VCaP (cell line): Measurements from ENCODE around the gene VPS26A.

ENCODE experiments used
- H3K27ac ChIP-seq: fragments of 450-650 bp; 2 replicates; pipeline ENCODE4 v1.5.1; 2017
- TF ChIP-seq, protein P1 (sequence below): fragments of 450-650 bp; conservative IDR thresholded peaks from 2 replicates; pipeline ENCODE4 v1.5.1; 2017; ENCODE audit warnings: mild to moderate bottlenecking, moderate library complexity

Gene VPS26A

DNA sequence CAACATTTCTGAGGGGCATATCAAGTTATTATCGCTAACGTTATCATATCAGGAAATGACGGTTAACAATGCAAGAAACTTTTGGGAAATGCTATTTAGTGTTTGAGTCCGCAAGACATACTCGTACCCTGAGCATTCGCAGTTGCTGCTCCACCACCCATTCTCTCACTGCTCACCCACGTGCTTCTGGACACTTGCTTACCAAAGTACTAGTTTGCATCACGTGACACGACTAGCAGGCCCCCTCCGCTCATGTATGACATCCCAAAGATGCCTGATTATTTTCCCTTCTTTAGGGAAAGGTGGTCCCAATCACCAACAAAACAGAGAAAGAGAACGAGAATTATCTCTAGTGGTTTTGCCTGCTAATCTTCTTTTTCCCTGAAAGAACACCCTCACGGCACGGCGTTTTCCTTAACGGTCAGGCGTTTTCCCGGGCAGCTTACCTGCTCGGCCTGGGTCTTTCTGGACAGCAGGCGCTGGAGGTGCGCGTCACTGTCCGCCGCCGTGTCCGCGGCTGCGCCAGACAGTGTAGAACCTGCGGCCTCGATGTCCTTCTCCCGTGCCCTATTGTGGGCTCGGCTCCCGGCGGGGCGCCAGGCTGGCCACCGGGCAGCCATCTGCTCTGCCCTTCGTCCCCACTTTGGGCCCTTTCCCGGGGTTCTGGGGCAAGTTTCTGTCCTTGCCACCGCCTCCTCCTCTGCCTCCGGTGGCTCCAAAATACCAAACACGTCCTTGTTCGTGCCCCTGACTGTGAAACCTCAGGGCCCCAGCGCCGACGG lies 56.0 kb downstream of the VPS26A start, which contains the start of gene SUPV3L1:
TSS of gene SUPV3L1 (plus strand) at position 492 of the 782 bp plus-strand sequence. CDS start at position 550, 58 bp downstream.
- H3K27ac ChIP-seq, result peak within 1 kb of the TSS; percentile 94
- TF ChIP-seq, protein P1, sequence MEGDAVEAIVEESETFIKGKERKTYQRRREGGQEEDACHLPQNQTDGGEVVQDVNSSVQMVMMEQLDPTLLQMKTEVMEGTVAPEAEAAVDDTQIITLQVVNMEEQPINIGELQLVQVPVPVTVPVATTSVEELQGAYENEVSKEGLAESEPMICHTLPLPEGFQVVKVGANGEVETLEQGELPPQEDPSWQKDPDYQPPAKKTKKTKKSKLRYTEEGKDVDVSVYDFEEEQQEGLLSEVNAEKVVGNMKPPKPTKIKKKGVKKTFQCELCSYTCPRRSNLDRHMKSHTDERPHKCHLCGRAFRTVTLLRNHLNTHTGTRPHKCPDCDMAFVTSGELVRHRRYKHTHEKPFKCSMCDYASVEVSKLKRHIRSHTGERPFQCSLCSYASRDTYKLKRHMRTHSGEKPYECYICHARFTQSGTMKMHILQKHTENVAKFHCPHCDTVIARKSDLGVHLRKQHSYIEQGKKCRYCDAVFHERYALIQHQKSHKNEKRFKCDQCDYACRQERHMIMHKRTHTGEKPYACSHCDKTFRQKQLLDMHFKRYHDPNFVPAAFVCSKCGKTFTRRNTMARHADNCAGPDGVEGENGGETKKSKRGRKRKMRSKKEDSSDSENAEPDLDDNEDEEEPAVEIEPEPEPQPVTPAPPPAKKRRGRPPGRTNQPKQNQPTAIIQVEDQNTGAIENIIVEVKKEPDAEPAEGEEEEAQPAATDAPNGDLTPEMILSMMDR, result no peak

DNA sequence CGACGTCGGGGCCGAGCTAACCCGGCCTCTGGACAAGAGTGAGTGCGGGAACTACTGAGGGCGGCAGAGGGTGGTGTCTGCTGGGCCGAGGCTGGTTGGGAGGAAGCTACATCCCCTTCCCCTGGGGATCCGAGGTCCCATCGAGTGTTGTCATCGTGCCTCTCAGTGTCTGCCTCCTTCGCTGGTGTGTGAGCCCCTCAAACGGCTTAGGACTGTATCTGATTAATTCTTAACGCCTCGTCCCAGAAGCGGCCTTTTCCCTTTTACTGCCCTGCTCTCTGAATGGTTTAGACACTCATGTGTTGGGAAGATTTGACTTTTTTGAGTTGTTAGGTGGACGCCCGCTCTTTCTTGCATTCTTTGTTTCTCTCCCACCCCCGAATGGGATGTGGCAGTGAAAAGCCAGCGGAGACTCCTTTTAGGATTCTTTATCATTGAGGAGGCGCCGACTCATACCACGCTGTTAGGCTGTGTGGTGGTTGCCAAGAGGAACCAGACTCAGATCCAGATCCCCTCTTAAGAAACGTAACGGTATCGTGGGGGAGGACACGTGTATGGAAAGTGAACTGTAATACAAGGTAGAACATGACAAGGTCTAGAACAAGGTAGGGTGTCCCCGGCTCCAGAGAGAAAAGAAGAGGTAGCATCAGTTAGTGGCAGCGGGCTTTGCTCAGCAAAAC lies 56.7 kb downstream of the VPS26A start:
- TF ChIP-seq, protein P1, result no peak
- peak overlapping the region; percentile 94 for H3K27ac ChIP-seq

DNA sequence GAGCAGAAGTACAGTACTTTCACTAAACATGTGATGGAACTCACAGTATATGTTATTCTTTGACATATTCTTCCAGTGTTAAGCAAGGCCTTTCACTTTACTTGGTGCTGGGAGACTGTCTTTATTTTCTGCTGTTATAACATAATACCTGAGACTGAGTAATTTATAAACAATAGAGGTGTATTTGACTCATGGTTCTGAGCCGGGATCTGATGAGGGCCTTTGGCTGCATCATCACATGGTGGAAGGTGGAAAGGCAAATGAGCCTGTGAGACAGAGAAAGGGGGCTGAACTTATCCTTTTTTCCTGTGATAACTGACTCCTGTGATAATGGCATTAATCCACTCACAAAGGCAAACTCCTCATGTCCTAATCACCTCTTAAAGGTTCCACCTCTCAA lies 57.5 kb downstream of the VPS26A start:
- no peak overlapping the region; the same call in 1 of the 2 replicates for H3K27ac ChIP-seq

DNA sequence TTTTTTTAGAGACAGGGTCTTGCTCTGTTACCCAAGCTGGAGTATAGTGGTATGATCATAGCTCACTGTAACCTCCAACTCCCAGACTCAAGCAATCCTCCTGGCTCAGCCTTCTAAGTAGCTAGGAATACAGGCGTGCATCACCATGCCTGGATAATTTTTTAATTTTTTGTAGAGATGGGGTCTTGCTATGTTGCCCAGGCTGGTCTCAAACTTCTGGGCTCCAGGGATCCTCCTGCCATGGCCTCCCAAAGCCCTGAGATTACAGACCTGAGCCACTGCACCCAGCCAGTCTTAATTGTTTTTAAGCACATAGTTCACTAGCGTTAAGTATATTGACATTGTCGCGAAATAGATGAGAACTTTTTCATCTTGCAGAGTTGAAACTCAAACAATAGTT lies 58.0 kb downstream of the VPS26A start:
- TF ChIP-seq, protein P1, result no peak
- H3K27ac ChIP-seq, result no peak overlapping the region

More for the DNA sequence above, 57.5 kb downstream of the VPS26A start:
- TF ChIP-seq, protein P1, result no peak

DNA sequence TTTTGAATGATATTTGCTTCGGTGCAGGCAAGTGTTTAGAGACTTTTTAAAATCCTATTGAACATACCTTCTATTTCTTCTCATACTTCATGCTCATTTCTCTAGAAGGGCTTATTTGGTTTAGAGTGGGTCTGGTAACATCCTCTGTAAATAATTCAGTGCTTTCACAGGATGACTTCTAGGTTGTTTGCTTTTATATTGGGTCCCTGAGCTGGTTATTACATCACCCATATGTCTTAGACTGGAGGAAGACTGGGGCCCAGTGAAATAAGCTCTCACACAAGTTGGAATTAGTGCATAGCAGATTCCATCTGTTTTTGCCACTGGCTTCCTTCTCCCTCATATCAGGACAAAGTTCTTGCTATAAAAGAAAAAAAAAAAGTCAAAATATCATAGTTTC lies 62.5 kb downstream of the VPS26A start:
- TF ChIP-seq, protein P1, result no peak
- no peak overlapping the region for H3K27ac ChIP-seq

DNA sequence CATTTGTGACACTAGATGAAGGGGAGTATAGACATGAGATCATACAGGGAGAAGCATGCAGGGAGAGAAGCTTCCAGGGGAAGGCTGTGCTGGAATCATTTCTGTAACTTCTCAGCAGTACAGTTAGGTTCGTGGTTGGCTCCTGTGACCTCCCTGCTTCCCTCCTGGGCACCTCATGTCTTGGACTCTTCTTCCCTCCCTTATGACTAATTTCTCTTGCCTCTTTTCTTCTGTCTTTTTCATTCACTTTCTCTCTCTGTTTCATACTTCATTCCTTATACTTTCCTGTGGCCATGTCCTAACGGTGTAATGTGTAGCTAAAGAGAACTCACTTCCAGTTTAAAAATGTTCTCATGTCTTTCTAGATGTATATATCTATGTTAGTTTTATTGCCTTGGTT lies 77.1 kb downstream of the VPS26A start:
- TF ChIP-seq, protein P1, result no peak
- H3K27ac ChIP-seq, result no peak overlapping the region

DNA sequence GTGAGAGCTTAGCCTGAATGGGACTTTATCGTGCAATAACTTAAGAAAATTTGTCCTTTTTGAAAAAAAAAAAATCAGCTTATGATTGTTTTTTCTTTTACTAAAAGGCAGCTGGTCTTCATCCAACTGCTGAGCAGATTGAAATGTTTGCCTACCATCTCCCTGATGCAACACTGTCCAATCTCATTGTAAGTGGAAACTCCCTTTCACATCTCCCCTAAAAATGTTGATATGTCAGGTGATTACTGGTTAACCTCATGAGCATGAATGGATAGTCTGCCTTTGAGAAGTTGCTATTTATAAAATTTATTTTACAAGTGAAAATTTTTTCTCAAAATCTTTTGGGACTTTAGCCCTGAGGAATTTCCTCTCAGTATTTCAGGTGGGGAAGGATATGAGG lies 78.4 kb downstream of the VPS26A start:
- H3K27ac ChIP-seq, result no peak overlapping the region
- TF ChIP-seq, protein P1, result no peak
